ENCODE data around the gene CLEC6A.

Gene CLEC6A

DNA sequence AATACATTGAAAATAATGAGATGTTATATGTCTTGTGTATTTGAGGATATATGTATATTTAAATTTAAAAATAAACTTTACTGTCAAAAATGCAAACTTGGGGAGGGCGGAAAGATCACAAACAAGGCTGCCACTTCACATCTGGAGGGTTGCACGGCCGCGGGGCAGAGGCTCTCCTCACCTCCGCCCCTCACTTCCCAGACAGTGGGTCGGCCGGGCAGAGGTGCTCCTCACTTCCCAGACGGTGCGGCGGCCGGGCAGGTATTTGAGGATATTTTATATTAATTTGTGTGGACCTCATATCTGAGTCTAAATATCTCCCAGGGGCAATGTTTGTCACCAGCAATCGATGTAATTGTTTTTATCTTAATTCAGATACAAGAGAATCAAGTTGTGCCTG lies 3.7 kb upstream of the CLEC6A start:
- no peak for DNase-seq (ENCODE audit: low read depth)
- no peak overlapping the region for H3K4me3 ChIP-seq (ENCODE audit: control insufficient read depth, low read depth, low read length)
- TF ChIP-seq, protein P1, sequence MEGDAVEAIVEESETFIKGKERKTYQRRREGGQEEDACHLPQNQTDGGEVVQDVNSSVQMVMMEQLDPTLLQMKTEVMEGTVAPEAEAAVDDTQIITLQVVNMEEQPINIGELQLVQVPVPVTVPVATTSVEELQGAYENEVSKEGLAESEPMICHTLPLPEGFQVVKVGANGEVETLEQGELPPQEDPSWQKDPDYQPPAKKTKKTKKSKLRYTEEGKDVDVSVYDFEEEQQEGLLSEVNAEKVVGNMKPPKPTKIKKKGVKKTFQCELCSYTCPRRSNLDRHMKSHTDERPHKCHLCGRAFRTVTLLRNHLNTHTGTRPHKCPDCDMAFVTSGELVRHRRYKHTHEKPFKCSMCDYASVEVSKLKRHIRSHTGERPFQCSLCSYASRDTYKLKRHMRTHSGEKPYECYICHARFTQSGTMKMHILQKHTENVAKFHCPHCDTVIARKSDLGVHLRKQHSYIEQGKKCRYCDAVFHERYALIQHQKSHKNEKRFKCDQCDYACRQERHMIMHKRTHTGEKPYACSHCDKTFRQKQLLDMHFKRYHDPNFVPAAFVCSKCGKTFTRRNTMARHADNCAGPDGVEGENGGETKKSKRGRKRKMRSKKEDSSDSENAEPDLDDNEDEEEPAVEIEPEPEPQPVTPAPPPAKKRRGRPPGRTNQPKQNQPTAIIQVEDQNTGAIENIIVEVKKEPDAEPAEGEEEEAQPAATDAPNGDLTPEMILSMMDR (conservative IDR thresholded peaks at IDR 0.05; ENCODE audit: control insufficient read depth, insufficient read depth, low read depth, low read length), result no peak

DNA sequence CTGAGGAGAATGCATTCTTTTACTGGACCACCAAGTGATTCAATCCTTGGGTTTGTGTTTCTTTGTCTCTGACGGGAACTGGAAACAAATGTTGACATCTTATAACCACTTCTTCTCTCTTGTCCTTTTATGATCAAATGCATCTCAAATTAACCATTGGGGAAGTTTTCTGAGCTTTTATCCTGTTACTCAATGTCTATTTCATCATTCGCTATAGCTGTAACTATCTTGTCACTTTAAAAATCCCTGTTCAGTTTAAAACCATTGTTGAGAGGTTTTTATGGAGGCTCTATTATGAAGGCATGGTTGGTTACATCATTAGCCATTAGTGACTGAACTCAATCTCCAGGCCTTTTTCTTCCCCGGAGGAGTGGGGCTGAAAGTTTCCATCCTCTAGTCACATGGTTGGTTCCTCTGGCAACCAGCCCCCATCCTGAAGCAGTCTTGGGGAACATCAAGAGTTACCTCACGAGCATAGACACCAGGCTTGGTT lies 2.7 kb upstream of the CLEC6A start:
- no peak for DNase-seq (ENCODE audit: low read depth)
- TF ChIP-seq, protein P1 (conservative IDR thresholded peaks at IDR 0.05; ENCODE audit: control insufficient read depth, insufficient read depth, low read depth, low read length), result no peak
- H3K4me3 ChIP-seq (ENCODE audit: control insufficient read depth, low read depth, low read length), result no peak overlapping the region

DNA sequence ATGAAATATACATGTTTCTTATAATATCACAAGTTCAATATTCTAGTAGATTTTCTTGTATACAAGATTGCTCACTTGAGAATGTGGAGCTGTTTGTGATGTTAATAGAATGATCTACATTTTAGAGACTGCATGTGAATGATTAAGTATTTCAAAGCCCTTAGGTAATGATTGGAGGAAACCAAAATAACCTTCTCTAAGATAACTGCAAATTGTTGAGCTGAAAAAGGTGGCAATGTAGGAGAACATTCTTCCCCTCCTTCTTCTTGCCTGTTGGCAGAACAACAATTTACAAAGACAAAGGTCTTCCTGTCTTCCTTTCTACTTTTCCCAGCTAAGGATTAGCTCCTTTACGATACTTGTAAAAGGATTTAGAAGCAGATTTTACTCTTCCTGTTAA lies 2.0 kb upstream of the CLEC6A start:
- TF ChIP-seq, protein P1 (conservative IDR thresholded peaks at IDR 0.05; ENCODE audit: control insufficient read depth, insufficient read depth, low read depth, low read length), result no peak
- no peak overlapping the region for H3K4me3 ChIP-seq (ENCODE audit: control insufficient read depth, low read depth, low read length)
- no peak for DNase-seq (ENCODE audit: low read depth)

DNA sequence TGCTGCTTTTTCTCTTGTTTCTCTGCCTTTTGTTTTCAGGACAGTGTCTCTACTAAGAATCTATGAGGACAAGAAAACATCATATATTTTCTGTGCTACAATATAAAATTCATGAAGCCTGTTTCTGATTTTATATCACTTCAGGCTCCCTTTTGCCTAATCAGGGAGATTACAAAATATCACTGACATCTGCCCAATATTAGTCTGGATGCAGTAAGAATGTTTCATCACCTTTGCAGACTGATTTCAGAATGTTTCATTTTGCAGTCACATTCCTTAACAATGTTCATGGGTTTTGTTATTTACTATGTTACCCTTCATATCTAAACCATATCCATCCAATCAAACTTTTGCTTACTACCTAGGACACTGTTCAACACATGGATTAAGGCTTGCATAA lies 491 bp upstream of the CLEC6A start:
- no peak overlapping the region for H3K4me3 ChIP-seq (ENCODE audit: control insufficient read depth, low read depth, low read length)
- TF ChIP-seq, protein P1 (conservative IDR thresholded peaks at IDR 0.05; ENCODE audit: control insufficient read depth, insufficient read depth, low read depth, low read length), result no peak
- no peak for DNase-seq (ENCODE audit: low read depth)

DNA sequence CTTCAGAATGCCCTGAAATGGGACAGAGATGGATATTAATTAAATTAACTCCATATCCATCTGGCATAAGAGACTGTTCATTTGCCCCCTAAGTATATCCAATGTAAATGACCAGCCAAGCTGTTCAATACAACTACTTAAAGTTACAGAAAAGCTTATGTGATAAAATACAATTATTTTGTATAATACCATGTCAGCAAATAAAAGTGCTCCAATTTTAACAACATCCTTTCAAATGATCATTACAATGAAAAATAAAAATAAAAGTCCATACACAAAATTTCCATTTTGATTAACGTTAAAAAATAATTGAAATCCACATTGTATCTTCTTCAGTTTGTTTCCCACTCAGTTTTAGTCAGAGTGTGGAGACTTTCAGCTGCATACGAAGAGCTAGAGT lies 5.7 kb downstream of the CLEC6A start:
- no peak for DNase-seq (ENCODE audit: low read depth)
- TF ChIP-seq, protein P1 (conservative IDR thresholded peaks at IDR 0.05; ENCODE audit: control insufficient read depth, insufficient read depth, low read depth, low read length), result no peak
- H3K4me3 ChIP-seq (ENCODE audit: control insufficient read depth, low read depth, low read length), result no peak overlapping the region

DNA sequence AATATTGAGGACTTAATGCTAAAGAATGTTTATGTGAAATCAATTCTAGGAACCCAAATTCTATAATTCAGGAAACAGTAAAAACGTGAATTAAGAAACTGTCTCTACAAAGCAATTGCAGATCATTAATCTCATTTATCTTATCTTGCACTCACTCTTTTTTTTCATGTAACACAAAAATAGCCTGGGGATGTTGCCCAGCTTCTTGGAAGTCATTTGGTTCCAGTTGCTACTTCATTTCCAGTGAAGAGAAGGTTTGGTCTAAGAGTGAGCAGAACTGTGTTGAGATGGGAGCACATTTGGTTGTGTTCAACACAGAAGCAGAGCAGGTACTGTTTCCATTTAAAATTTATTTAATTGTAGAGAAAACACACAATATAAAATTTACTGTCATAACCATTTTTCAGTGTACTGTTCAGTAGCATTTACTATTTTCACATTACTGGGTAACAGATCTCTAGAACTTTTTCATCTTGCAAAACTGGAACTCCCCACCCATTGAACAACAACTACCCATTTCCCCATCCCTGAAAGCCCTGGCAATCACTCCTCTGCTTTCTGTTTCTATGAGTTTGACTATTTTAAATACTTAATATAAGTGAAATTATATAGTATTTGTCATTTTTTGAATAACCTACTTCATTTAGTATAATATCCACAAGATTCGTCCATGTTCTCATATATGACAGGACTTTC lies 9.7 kb downstream of the CLEC6A start:
- DNase-seq (ENCODE audit: low read depth), result no peak
- H3K4me3 ChIP-seq (ENCODE audit: control insufficient read depth, low read depth, low read length), result no peak overlapping the region
- TF ChIP-seq, protein P1 (conservative IDR thresholded peaks at IDR 0.05; ENCODE audit: control insufficient read depth, insufficient read depth, low read depth, low read length), result no peak
